ENCODE measurements around the gene PDE4D.

The PDE4D gene

DNA sequence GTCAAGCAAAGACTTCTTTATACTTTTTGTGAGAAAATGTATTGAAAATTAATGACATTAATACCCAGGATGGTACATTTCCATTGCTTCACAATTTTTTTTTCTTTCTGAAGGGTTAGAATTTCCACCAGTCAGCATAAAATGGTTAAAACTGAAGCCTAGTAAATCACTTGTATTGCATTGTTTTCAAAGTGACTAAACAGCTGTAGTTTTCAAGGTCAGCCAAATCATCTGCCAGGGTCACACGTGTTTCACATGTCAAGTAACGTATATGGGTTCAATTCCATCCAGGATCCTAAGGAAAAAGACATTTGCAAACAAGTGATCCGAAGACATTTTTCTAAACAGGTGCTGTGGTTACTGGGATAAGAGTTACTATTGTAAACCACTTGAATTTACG lies 736.5 kb downstream of the PDE4D start:
- no peak for DNase-seq

DNA sequence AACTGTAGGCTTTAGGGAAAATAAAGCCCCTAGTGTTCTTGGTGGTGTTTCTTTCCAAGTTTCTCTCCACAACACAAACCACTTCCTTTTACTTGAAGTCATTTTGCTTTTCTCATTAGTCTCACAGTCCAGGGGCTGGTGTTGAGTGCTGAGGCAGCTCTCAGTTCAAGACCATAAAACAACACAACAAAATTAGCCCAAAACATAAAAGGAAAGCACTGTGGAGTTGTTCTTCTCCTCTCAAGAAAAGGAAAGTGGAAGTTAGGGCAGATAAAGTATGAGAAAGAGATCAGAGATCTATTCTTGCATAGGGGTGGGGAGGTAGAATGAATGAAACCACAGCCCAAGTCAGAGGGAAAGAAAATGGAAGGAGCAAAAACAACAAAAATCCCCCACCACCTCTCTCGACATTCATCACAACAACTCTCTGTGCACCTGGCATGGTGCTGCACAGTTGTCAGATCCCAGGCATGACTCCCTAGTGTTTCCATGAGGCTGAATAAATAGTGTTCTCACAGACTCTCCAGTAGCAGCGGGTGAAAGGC lies 740.8 kb downstream of the PDE4D start:
- DNase-seq, result no peak

GRCh38 chr5:59151162-59151889 lies 742.2 kb downstream of the PDE4D start:
- DNase-seq, result no peak

DNA sequence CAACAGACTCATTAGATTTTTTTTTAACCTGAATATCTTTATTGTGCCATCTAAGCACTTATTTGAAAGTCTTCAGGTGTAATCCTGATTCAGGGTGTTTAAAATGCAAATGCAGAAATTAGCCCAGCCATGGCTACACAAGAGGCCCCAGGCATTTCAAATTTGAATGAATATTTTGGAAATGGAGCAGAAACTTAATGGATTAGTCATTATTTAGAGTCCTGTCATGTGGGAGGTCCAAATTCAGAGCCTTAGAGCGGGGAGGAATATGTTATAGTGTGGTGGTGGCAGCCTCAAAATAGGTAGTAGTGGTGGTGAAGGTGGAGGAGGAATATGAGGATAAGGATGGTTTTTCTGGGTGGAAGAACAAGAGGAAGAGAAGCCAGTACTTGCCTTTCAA lies 743.7 kb downstream of the PDE4D start:
- no peak for DNase-seq

- DNase-seq, result no peak
Measured at GRCh38 chr5:59149271-59149670, 744.3 kb downstream of the PDE4D start.

- no peak for DNase-seq
Measured at GRCh38 chr5:59146729-59147128, 746.8 kb downstream of the PDE4D start.

- no peak for DNase-seq
Measured at GRCh38 chr5:59143926-59144333, 749.6 kb downstream of the PDE4D start.

GRCh38 chr5:59142927-59143326 lies 750.6 kb downstream of the PDE4D start:
- DNase-seq, result no peak

GRCh38 chr5:59142138-59142537 lies 751.4 kb downstream of the PDE4D start:
- no peak for DNase-seq

DNA sequence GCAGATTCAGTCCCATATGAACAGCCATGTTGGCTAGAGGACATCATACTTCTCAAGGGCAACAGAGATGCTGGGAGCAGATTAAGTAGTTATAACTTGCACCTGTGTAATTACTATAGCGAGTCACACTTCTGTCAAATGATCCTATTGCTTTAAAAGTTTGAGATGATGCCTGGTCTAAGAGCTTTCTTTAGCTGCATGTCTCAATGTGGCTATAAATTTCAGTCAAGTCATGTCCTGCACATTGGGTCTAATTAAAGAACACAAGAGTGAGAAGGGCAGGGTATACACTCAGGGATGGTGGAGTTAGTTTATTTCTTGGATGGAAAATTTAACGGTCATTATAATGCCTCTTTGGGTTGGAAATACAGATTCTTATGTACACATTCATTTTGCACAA lies 753.4 kb downstream of the PDE4D start:
- no peak for DNase-seq

- DNase-seq, result no peak
Measured at GRCh38 chr5:59139695-59140094, 753.8 kb downstream of the PDE4D start.

DNA sequence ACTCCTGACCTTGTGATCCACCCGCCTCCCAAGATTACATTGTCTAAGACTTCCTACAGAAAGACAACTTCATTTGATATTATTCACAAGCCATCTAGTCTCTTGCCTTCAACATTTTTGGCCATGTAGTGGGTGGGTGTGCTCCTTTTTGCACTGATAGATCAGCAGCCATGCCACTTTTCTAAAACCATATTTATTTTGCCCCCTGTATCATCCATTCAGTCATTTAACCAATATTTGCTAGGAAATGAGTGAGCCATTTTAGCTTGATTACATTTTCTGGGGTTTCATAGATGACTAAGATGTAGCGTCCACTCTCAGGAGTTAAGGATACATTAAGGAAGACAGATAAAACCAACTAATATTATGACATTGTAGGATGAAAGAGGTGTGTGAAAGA lies 755.0 kb downstream of the PDE4D start:
- no peak for DNase-seq

GRCh38 chr5:59137846-59138245 lies 755.7 kb downstream of the PDE4D start:
- no peak for DNase-seq

GRCh38 chr5:59136549-59136948 lies 757.0 kb downstream of the PDE4D start:
- DNase-seq, result no peak

GRCh38 chr5:59134471-59135163 lies 758.9 kb downstream of the PDE4D start:
- DNase-seq, result no peak

- no peak for DNase-seq
Measured at GRCh38 chr5:59133764-59134261, 759.7 kb downstream of the PDE4D start.

- DNase-seq, result no peak
Measured at GRCh38 chr5:59132131-59132530, 761.4 kb downstream of the PDE4D start.

- no peak for DNase-seq
Measured at GRCh38 chr5:59130431-59130830, 763.1 kb downstream of the PDE4D start.

- no peak for DNase-seq
Measured at GRCh38 chr5:59128646-59129290, 764.8 kb downstream of the PDE4D start.

GRCh38 chr5:59126708-59127573 lies 766.6 kb downstream of the PDE4D start:
- no peak for DNase-seq

DNA sequence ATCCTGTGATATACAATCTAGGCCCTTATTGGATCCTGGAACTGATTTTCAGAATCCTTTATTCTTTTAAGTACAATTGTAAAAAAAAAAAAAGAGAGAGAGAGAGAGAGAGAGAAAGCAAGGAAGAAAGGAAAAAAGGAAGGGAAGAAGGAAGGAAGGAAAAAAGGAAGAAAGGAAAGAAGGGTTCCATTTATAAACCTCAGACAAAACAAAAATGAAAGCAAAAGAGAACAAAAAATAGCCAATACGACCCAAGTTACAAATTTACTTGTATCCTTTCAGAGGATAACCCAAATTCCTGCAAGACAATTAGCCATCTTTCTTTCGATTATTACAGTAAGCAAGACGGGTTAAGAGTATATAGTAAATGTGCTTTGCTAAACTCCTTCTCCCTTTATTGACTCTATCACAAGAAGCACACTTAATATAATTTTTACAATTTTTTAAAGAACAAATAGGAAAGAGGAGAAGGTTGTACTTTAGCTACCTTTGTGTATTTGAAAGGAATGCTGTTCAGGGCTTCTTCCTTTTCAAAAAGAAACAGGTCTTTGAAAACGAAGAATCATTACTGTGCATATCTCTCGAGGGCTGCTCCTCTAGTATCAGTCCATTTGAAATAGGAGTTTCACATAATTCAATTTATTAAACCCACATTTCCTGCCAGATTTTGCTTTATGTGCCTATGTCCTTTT lies 767.4 kb downstream of the PDE4D start:
- no peak for DNase-seq
